ENCODE data around the gene NSMCE4A. TPM values are rescaled to one million over a fixed set of nuclear protein-coding genes. Genes with fewer than 3 reads are reported as not detected.

The NSMCE4A gene
- total RNA-seq, 2 donors from 2014 or later, result 68.9 to 70.8 TPM

GRCh38 chr10:121990015-121990677 lies 15.1 kb upstream of the NSMCE4A start:
- Histone ChIP-seq H3K27ac (peak overlapping the region in 3 of 4 donors; percentile 32 to 47 (median 35)), H3K27me3 (no peaks in the 10 kb centered on the region), H3K36me3 (replicated peaks in 1 of 2; ENCODE audit: insufficient read depth in 1 of 2, low read depth in 2 of 2) (no peaks in the 10 kb centered on the region), H3K4me3 (no peak overlapping the region), H3K9me3 (no peaks in the 10 kb centered on the region), H3K4me1 (peaks cover 28% of the 10 kb centered on the region)
- DNase-seq (peak; percentile 36 to 68 (median 42)), ATAC-seq (no peak)
- 61 to 64% methylated on average over 9 of the region's 9 CpGs for WGBS, 2 donors
- TF ChIP-seq CTCF (IDR thresholded peaks at IDR 0.05) (no peak), POLR2A (IDR thresholded peaks at IDR 0.05) (no peak)
- intact Hi-C loops (cut with DNase I), result no loop called here

- WGBS, 2 donors, result 80 to 81% methylated on average over 13 to 15 of the region's 15 CpGs
- Histone ChIP-seq H3K4me3 (no peak within 1 kb of the TSS), H3K27me3 (no peaks in the 10 kb centered on the region), H3K27ac (peak within 1 kb of the TSS in 2 of 4 donors; percentile 35 to 47), H3K4me1 (peaks cover 14% of the 10 kb centered on the region), H3K9me3 (peaks cover 0 to 10% (median 0%) of the 10 kb centered on the region in 3 donors), H3K36me3 (replicated peaks in 1 of 2; ENCODE audit: insufficient read depth in 1 of 2, low read depth in 2 of 2) (no peaks in the 10 kb centered on the region)
- DNase-seq (no peak), ATAC-seq (no peak)
- intact Hi-C loops (cut with DNase I), result no loop called here
- no peak for TF ChIP-seq CTCF (IDR thresholded peaks at IDR 0.05)
- no peak for TF ChIP-seq POLR2A (IDR thresholded peaks at IDR 0.05)
These were observed 13.6 kb upstream of the NSMCE4A start, which contains the start of gene TACC2 for GRCh38 chr10:121988361-121989324. TSS of gene TACC2 (plus strand) at chr10:121989163. CDS start at chr10:122021982, 32,819 bp downstream.

- no peak overlapping the region for H3K27ac ChIP-seq
- WGBS, 2 donors, result 88 to 96% methylated on average over 2 of the region's 2 CpGs
- H3K4me3 ChIP-seq, result no peak overlapping the region
- no peaks in the 10 kb centered on the region for H3K27me3 ChIP-seq
- intact Hi-C loops (cut with DNase I), result no loop called here
- H3K36me3 ChIP-seq (replicated peaks in 1 of 2; ENCODE audit: insufficient read depth in 1 of 2, low read depth in 2 of 2), result no peaks in the 10 kb centered on the region
- H3K4me1 ChIP-seq, result no peaks in the 10 kb centered on the region
- ATAC-seq (no peak), DNase-seq (no peak)
- TF ChIP-seq CTCF (IDR thresholded peaks at IDR 0.05) (no peak), POLR2A (IDR thresholded peaks at IDR 0.05) (no peak)
- H3K9me3 ChIP-seq, result peaks cover 0 to 10% (median 0%) of the 10 kb centered on the region in 3 donors
These were observed 9.4 kb upstream of the NSMCE4A start for GRCh38 chr10:121984463-121984862.

GRCh38 chr10:121983852-121984251 lies 8.8 kb upstream of the NSMCE4A start:
- 58 to 65% methylated on average over 5 of the region's 5 CpGs for WGBS, 2 donors
- no peak for ATAC-seq

More at GRCh38 chr10:121983852-121984251, 8.8 kb upstream of the NSMCE4A start:
- no peak overlapping the region for H3K27ac ChIP-seq
- no peak overlapping the region for H3K4me3 ChIP-seq
- H3K4me1 ChIP-seq, result no peaks in the 10 kb centered on the region
- TF ChIP-seq CTCF (IDR thresholded peaks at IDR 0.05) (no peak), POLR2A (IDR thresholded peaks at IDR 0.05) (no peak)
- no peaks in the 10 kb centered on the region for H3K27me3 ChIP-seq
- no peaks in the 10 kb centered on the region for H3K36me3 ChIP-seq (replicated peaks in 1 of 2; ENCODE audit: insufficient read depth in 1 of 2, low read depth in 2 of 2)
- peak in 2 of 4 donors; percentile 10 to 35 for DNase-seq
- intact Hi-C loops (cut with DNase I), result no loop called here
- peaks cover 0 to 10% (median 0%) of the 10 kb centered on the region in 3 donors for H3K9me3 ChIP-seq

All from body of pancreas (tissue), 4 donors.